GM12878 (cell line): ENCODE data around the gene KIRREL3. TPM values are rescaled to one million over a fixed set of nuclear protein-coding genes. Genes with fewer than 3 reads are reported as not detected.

ENCODE experiments used
- ATAC-seq: fragments of 200-7000 bp; cut with Tn5 transposase; 3 replicates; pipeline ENCODE4 v1.9.1; 2020; ENCODE audit warnings: mild to moderate bottlenecking, moderate library complexity
- BruUV-seq: library from RNA; stranded (reverse); fragments of 400-500 nt; replicated peaks from 2 replicates; lab custom pipeline; 2021; lab: Mats Ljungman, UMichigan
- CTCF ChIA-PET: fragments of 300-600 bp; sonication (Branson Sonifier 250); formaldehyde crosslinking; extraction: SDS; loops from one replicate; lab custom pipeline; 2021; ENCODE audit warnings: inconsistent platforms; lab: Yijun Ruan, JAX
- POLR2A ChIA-PET: fragments of 350-600 bp; formaldehyde crosslinking; extraction: SDS; loops from one replicate; lab custom pipeline; 2021; ENCODE audit warnings: inconsistent platforms; lab: Charles Lee
- RAD21 ChIA-PET: fragments of 300-600 bp; sonication (Branson Sonifier 250); formaldehyde crosslinking; loops from one replicate; lab custom pipeline; 2023; ENCODE audit warnings: antibody characterized with exemption; ENCODE audit not compliant: unreplicated experiment; lab: Charles Lee
- SMC1A ChIA-PET: fragments of 300-600 bp; sonication (Branson Sonifier 250); formaldehyde crosslinking; loops from one replicate; lab custom pipeline; 2023; ENCODE audit not compliant: unreplicated experiment, uncharacterized antibody; lab: Charles Lee
- DNase-seq: peaks from one replicate; pipeline ENCODE4 v3.0.0-alpha.2; 2011; ENCODE audit warnings: low read depth, low spot score
- FAIRE-seq: peaks from 3 replicates; lab custom pipeline; 2011; peaks lifted over from hg19 to GRCh38; lab: Jason Lieb, UNC
- H2AFZ ChIP-seq: 2 replicates; pipeline ENCODE4 v1.6.0; 2011; ENCODE audit warnings: low read depth, low read length, control low read depth; ENCODE audit not compliant: control insufficient read depth
- H3K27ac ChIP-seq: 2 replicates; pipeline ENCODE4 v1.5.1; 2011; ENCODE audit warnings: control low read depth; ENCODE audit not compliant: control insufficient read depth, insufficient read depth
- H3K27me3 ChIP-seq, 2 experiments: replicated peaks in 1 of 2; 2 replicates each; pipeline versions ENCODE4 v1.6.0 to v1.6.1; 2011; ENCODE audit warnings: low read length in 1 of 2; ENCODE audit not compliant: control insufficient read depth in 2 of 2, insufficient read depth in 2 of 2
- H3K36me3 ChIP-seq, 2 experiments: 2 replicates each; pipeline ENCODE4 v1.5.1; 2011; ENCODE audit warnings: low read length in 1 of 2; ENCODE audit not compliant: control insufficient read depth in 2 of 2, insufficient read depth in 2 of 2
- H3K4me1 ChIP-seq: 2 replicates; pipeline ENCODE4 v1.6.1; 2011; ENCODE audit warnings: mild to moderate bottlenecking, low read length, moderate library complexity, mixed read lengths; ENCODE audit not compliant: control insufficient read depth, insufficient read depth
- H3K4me2 ChIP-seq: 2 replicates; pipeline ENCODE4 v1.6.0; 2011; ENCODE audit warnings: control low read depth; ENCODE audit not compliant: control insufficient read depth, insufficient read depth
- H3K4me3 ChIP-seq: fragments of 200-600 bp; sonication (generic); 2 replicates; pipeline ENCODE4 v1.5.1; 2016
- H3K79me2 ChIP-seq: 2 replicates; pipeline ENCODE4 v1.6.0; 2011; ENCODE audit warnings: low read length; ENCODE audit not compliant: control insufficient read depth, insufficient read depth
- H3K9ac ChIP-seq: 2 replicates; pipeline ENCODE4 v1.8.0; 2011; ENCODE audit warnings: low read length, control low read depth, mixed read lengths; ENCODE audit not compliant: control insufficient read depth, insufficient read depth
- H3K9me3 ChIP-seq: replicated peaks from 3 replicates; pipeline ENCODE4 v1.5.1; 2011; ENCODE audit warnings: mild to moderate bottlenecking, low read length; ENCODE audit not compliant: control insufficient read depth, insufficient read depth
- H4K20me1 ChIP-seq: 2 replicates; pipeline ENCODE4 v1.6.0; 2011; ENCODE audit not compliant: control insufficient read depth, insufficient read depth
- ATF3 ChIP-seq: IDR thresholded peaks from 2 replicates; pipeline ENCODE4 v1.6.1; 2011; ENCODE audit warnings: low read depth, mild to moderate bottlenecking, low read length, moderate library complexity, borderline replicate concordance; ENCODE audit errors: extremely low read depth
- DPF2 ChIP-seq: fragments of 450-650 bp; IDR thresholded peaks from 2 replicates; pipeline ENCODE4 v1.6.1; 2017; ENCODE audit warnings: mild to moderate bottlenecking
- HDAC6 ChIP-seq: fragments of 200-600 bp; sonication (generic); IDR thresholded peaks from one replicate; pipeline ENCODE4 v1.8.0; 2017; ENCODE audit warnings: antibody characterized with exemption; ENCODE audit not compliant: unreplicated experiment
- JUNB ChIP-seq: IDR thresholded peaks from 2 replicates; pipeline ENCODE4 v1.6.1; 2016; ENCODE audit warnings: antibody characterized with exemption, mild to moderate bottlenecking
- POLR2AphosphoS2 ChIP-seq: IDR thresholded peaks from 2 replicates; pipeline ENCODE4 v1.6.1; 2011; ENCODE audit warnings: low read depth, mild to moderate bottlenecking, low read length, improper control_type of control experiment, moderate library complexity
- TCF12 ChIP-seq: IDR thresholded peaks from 2 replicates; pipeline ENCODE4 v1.6.1; 2011; ENCODE audit warnings: low read depth, mild to moderate bottlenecking, low read length
- YY1 ChIP-seq: IDR thresholded peaks from 2 replicates; pipeline ENCODE4 v1.6.1; 2011; ENCODE audit warnings: low read depth, mild to moderate bottlenecking, low read length
- ZNF592 ChIP-seq: fragments of 450-650 bp; IDR thresholded peaks from 2 replicates; pipeline ENCODE4 v1.6.1; 2017; ENCODE audit warnings: mild to moderate bottlenecking, moderate library complexity
- WGBS: methylation state at CpG from one replicate; pipeline ENCODE4 v1.1.6; 2016; ENCODE audit warnings: low lambda C conversion rate; ENCODE audit not compliant: insufficient replicate concordance, insufficient coverage; ENCODE audit errors: missing lambda C conversion rate; 5-methylcytosine and 5-hydroxymethylcytosine counted together
- in situ Hi-C: fragments of 300-500 bp; cut with MboI; formaldehyde crosslinking; loops from 9 replicates; pipeline ENCODE4 v1.14.3; 2018; ENCODE audit warnings: mixed read lengths
- intact Hi-C: fragments of 100-400 bp; cut with micrococcal nuclease; formaldehyde crosslinking; loops from one replicate; pipeline ENCODE4 v1.14.2; 2022; ENCODE audit not compliant: unreplicated experiment
- polyA plus RNA-seq, 11 experiments: library from polyadenylated mRNA; depleted of rRNA in 4 of 11; unstranded in 6 of 11; stranded (reverse) in 5 of 11; fragments of >200 nt; fragmentation: Nextera tagmentation in 4 of 11; fragmentation: Illumina TruSeq in 1 of 11; extraction: Ambion mirVana in 4 of 11; extraction: Trizol in 1 of 11; gene quantifications; 1 replicate in 1 of 11; 2 replicates in 10 of 11; pipeline versions ENCODE4 v1.2.1 to v1.2.3, GENCODE V29; 2011 to 2016; ENCODE audit warnings: inconsistent platforms in 2 of 11, missing spikeins in 2 of 11, low read depth in 1 of 11
- total RNA-seq, 4 experiments: library from RNA; depleted of rRNA in 3 of 4; stranded (reverse); fragments of >200 nt in 3 of 4; fragmentation: Illumina TruSeq in 1 of 4; extraction: Trizol in 1 of 4; gene quantifications; 2 replicates each; pipeline versions ENCODE4 v1.2.1 to v1.2.3, GENCODE V29; 2013 to 2021
- TF ChIP-seq, protein P1 (sequence below), 3 experiments: IDR thresholded peaks in 2 of 3; conservative IDR thresholded peaks in 1 of 3; 2 replicates each; pipeline ENCODE4 v1.5.1; 2011; ENCODE audit warnings: low read depth in 3 of 3, low read length in 3 of 3, mild to moderate bottlenecking in 3 of 3, control low read depth in 2 of 3, moderate library complexity in 2 of 3, inconsistent platforms in 1 of 3, mixed read lengths in 1 of 3; ENCODE audit not compliant: control insufficient read depth in 2 of 3, insufficient read depth in 1 of 3; ENCODE audit errors: extremely low read depth in 1 of 3
- TF ChIP-seq, protein P2 (sequence below): IDR thresholded peaks from 2 replicates; pipeline ENCODE4 v1.6.1; 2012; ENCODE audit warnings: low read depth, low read length, improper control_type of control experiment
- TF ChIP-seq, protein P3 (sequence below): fragments of 450-650 bp; IDR thresholded peaks from 2 replicates; pipeline ENCODE4 v1.6.1; 2017; ENCODE audit warnings: mild to moderate bottlenecking
- TF ChIP-seq, protein P4 (sequence below): fragments of 450-650 bp; IDR thresholded peaks from 2 replicates; pipeline ENCODE4 v1.6.1; 2016; ENCODE audit warnings: mild to moderate bottlenecking

The KIRREL3 gene
- total and polyA plus RNA-seq, 10 of the 15 experiments (the other 5 are each of a cell fraction or from before 2014, with no cell fraction given), result under 0.01 TPM; not detected in 9

GRCh38 chr11:126465573-126466188 lies 534.9 kb downstream of the KIRREL3 start:
- no peaks in the 10 kb centered on the region; a peak in 2 of 4 replicates for H3K27me3 ChIP-seq
- peak overlapping the region; percentile 26 for H3K4me2 ChIP-seq
- ChIA-PET RAD21 (interaction anchor here (0.8 kb wide), 1 partner anchor 15 kb away, joined by 5 read pairs; no protein-coding TSS in a partner anchor), CTCF (interaction anchor here (1.6 to 6.5 kb wide), 3 partner anchors 17 to 154 kb away, joined by 4 to 76 read pairs (median 5); no protein-coding TSS in a partner anchor), SMC1A (interaction anchor here (1.4 to 1.7 kb wide), 2 partner anchors 10 to 15 kb away, joined by 3 to 6 read pairs; no protein-coding TSS in a partner anchor), POLR2A (no interaction called here)
- ATAC-seq, result peak; percentile 86
- H3K9me3 ChIP-seq, result no peaks in the 10 kb centered on the region; the same call in 2 of the 3 replicates
- peaks cover 20% of the 10 kb centered on the region for H3K4me1 ChIP-seq
- no TSS peak for BruUV-seq
- no peak for FAIRE-seq
- H3K27ac ChIP-seq, result no peak overlapping the region
- H3K4me3 ChIP-seq, result no peak overlapping the region
- H4K20me1 ChIP-seq, result no peaks in the 10 kb centered on the region
- no peak overlapping the region for H3K9ac ChIP-seq
- WGBS, result under 1% methylated on average over 19 of the region's 19 CpGs
- no peak overlapping the region for H2AFZ ChIP-seq
- no peaks in the 10 kb centered on the region for H3K79me2 ChIP-seq
- intact Hi-C loops, result no loop called here
- DNase-seq, result peak; percentile 53
- H3K36me3 ChIP-seq, result no peaks in the 10 kb centered on the region
- in situ Hi-C loops, result no loop called here
- TF ChIP-seq, protein P1, sequence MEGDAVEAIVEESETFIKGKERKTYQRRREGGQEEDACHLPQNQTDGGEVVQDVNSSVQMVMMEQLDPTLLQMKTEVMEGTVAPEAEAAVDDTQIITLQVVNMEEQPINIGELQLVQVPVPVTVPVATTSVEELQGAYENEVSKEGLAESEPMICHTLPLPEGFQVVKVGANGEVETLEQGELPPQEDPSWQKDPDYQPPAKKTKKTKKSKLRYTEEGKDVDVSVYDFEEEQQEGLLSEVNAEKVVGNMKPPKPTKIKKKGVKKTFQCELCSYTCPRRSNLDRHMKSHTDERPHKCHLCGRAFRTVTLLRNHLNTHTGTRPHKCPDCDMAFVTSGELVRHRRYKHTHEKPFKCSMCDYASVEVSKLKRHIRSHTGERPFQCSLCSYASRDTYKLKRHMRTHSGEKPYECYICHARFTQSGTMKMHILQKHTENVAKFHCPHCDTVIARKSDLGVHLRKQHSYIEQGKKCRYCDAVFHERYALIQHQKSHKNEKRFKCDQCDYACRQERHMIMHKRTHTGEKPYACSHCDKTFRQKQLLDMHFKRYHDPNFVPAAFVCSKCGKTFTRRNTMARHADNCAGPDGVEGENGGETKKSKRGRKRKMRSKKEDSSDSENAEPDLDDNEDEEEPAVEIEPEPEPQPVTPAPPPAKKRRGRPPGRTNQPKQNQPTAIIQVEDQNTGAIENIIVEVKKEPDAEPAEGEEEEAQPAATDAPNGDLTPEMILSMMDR (IDR thresholded peaks at IDR 0.05 in 2 of 3, conservative IDR thresholded peaks at IDR 0.05 in 1 of 3; ENCODE audit: control insufficient read depth in 2 of 3, extremely low read depth in 1 of 3, insufficient read depth in 1 of 3, low read depth in 3 of 3, low read length in 3 of 3), result no peak
- no peak for TF ChIP-seq ATF3
- TF ChIP-seq YY1, result no peak
- TF ChIP-seq JUNB, result no peak
- TF ChIP-seq, protein P2, sequence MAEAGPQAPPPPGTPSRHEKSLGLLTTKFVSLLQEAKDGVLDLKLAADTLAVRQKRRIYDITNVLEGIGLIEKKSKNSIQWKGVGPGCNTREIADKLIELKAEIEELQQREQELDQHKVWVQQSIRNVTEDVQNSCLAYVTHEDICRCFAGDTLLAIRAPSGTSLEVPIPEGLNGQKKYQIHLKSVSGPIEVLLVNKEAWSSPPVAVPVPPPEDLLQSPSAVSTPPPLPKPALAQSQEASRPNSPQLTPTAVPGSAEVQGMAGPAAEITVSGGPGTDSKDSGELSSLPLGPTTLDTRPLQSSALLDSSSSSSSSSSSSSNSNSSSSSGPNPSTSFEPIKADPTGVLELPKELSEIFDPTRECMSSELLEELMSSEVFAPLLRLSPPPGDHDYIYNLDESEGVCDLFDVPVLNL, result no peak
- no peak for TF ChIP-seq DPF2
- TF ChIP-seq, protein P3, sequence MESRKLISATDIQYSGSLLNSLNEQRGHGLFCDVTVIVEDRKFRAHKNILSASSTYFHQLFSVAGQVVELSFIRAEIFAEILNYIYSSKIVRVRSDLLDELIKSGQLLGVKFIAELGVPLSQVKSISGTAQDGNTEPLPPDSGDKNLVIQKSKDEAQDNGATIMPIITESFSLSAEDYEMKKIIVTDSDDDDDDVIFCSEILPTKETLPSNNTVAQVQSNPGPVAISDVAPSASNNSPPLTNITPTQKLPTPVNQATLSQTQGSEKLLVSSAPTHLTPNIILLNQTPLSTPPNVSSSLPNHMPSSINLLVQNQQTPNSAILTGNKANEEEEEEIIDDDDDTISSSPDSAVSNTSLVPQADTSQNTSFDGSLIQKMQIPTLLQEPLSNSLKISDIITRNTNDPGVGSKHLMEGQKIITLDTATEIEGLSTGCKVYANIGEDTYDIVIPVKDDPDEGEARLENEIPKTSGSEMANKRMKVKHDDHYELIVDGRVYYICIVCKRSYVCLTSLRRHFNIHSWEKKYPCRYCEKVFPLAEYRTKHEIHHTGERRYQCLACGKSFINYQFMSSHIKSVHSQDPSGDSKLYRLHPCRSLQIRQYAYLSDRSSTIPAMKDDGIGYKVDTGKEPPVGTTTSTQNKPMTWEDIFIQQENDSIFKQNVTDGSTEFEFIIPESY, result no peak
- no peak for TF ChIP-seq TCF12
- TF ChIP-seq, protein P4, sequence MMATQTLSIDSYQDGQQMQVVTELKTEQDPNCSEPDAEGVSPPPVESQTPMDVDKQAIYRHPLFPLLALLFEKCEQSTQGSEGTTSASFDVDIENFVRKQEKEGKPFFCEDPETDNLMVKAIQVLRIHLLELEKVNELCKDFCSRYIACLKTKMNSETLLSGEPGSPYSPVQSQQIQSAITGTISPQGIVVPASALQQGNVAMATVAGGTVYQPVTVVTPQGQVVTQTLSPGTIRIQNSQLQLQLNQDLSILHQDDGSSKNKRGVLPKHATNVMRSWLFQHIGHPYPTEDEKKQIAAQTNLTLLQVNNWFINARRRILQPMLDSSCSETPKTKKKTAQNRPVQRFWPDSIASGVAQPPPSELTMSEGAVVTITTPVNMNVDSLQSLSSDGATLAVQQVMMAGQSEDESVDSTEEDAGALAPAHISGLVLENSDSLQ, result no peak
- no peak for TF ChIP-seq POLR2AphosphoS2
- TF ChIP-seq ZNF592, result no peak
- no peak for TF ChIP-seq HDAC6
